Measurements from ENCODE around the gene TRIM5.

Gene TRIM5

GRCh38 chr11:5684646-5685362, at the start of gene TRIM5:
TSS of gene TRIM5 (minus strand) at chr11:5685074. CDS start at chr11:5680177, 4,897 bp downstream.
- TF ChIP-seq CTCF (IDR thresholded peaks at IDR 0.05): peak; percentile 58

GRCh38 chr11:5727691-5728090, 42.8 kb upstream of the TRIM5 start:
- no peak for TF ChIP-seq CTCF (IDR thresholded peaks at IDR 0.05)

- TF ChIP-seq CTCF (IDR thresholded peaks at IDR 0.05): no peak
These were observed 41.5 kb upstream of the TRIM5 start for GRCh38 chr11:5726351-5726750.

- no peak for TF ChIP-seq CTCF (IDR thresholded peaks at IDR 0.05)
These were observed 37.7 kb upstream of the TRIM5 start for GRCh38 chr11:5722622-5723021.

- no peak for TF ChIP-seq CTCF (IDR thresholded peaks at IDR 0.05)
These were observed 35.0 kb upstream of the TRIM5 start for GRCh38 chr11:5719703-5720495.

GRCh38 chr11:5713695-5714094, 28.8 kb upstream of the TRIM5 start:
- no peak for TF ChIP-seq CTCF (IDR thresholded peaks at IDR 0.05)

- TF ChIP-seq CTCF (IDR thresholded peaks at IDR 0.05): peak; percentile 60
These were observed 27.6 kb upstream of the TRIM5 start for GRCh38 chr11:5712507-5712906.

Data from LNCAP (cell line).